Medulla oblongata (tissue), 1 donor: Measurements from ENCODE around the gene BRF1.

Source experiments
- DNase-seq: peaks from one replicate; pipeline ENCODE4 v3.0.0-alpha.2; 2015; ENCODE audit errors: extremely low spot score

BRF1 gene

GRCh38 chr14:105209091-105209490 is 91.7 kb downstream of the BRF1 start:
- DNase-seq, result no peak

GRCh38 chr14:105208738-105209075 is 92.1 kb downstream of the BRF1 start:
- DNase-seq, result no peak

GRCh38 chr14:105207996-105208737 is 92.6 kb downstream of the BRF1 start:
- no peak for DNase-seq

DNA sequence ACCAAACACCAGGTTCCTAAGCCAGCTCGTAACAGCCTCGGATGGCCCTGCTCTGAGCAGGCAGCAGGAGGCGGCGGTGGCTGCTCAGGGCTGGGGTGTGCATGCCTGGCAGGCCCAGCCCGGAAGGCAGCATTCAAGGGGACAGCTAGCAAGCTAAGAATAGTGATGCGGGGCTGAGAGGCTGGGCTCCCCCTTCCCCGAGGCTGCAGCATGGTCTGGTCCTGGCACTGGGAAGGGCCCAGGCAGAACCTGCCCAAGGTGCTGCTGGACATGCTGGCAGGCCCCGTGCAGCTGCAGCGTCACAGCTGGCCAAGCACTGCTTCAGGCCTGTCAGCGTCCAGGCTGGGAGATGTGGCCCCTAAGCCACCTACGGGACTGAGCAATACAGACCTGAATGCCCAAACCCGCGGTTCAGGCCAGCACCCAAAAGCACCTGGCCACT is 93.3 kb downstream of the BRF1 start:
- DNase-seq, result no peak

- DNase-seq, result no peak
Observed at GRCh38 chr14:105206873-105207272, 93.9 kb downstream of the BRF1 start.

GRCh38 chr14:105205673-105206208 is 95.1 kb downstream of the BRF1 start:
- DNase-seq, result peak; percentile 31

GRCh38 chr14:105204931-105205672 is 95.7 kb downstream of the BRF1 start:
- no peak for DNase-seq

GRCh38 chr14:105204206-105204930 is 96.4 kb downstream of the BRF1 start:
- peak; percentile 77 for DNase-seq

DNA sequence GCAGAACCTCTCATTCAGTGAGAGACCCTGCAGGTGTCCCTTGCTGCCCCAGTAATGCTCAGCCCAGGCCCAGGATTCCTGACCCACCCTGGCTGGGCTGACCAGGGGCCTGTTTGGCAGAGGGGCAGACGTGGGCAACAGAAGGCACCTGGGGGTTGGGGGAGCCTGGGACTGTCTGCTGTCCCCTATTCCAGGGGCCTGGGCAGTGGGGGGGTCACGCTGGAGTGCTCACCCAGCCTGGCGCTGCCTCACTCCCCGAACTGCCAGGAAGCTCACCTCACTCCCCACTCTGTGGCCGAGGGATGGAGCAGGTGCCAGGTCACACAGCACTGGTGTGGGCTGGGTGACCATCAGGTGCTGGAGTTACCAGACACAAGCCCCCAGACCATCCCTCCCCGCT is 97.1 kb downstream of the BRF1 start:
- DNase-seq, result no peak

GRCh38 chr14:105203057-105203531 is 97.7 kb downstream of the BRF1 start:
- peak; percentile 80 for DNase-seq

GRCh38 chr14:105201925-105202513 is 98.8 kb downstream of the BRF1 start:
- peak; percentile 33 for DNase-seq

DNA sequence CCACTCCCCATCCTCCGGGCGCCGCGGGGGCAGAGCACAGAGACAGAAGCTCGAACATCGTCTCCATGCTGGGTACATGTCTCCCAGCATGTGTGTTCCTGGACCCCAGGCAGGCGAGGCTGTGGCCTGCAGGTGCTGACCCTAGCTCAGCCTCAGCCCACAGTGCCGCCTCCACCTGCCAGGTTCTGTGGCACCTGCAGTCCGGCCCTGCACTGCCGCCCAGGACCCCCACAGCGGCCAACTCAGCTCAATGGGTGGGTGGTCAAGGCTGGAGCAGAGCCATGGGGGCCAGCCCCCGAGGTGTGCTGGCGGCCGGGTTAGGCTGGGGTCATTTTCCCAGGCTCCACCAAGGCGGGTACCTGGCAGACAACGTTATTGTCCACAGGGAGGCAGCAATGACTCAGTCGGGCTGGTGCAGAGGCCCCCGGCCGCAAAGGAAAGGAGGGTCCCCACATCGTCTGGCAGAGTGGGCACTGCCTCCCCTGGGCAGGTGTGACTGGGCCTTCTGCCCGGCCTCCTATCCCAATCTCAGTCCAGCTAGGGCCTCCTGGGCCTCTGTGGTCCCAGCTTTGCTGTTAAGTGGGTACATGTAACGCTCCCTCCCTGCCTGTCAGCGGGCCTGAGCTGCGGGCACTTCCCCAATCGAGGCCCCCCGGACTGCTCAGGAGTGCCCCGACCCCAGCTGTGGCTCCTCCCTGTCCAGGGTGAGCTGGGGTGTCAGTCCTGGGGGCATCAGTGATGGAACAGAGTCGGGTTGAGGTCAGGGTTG is 99.5 kb downstream of the BRF1 start:
- no peak for DNase-seq

GRCh38 chr14:105200641-105201040 is 100.2 kb downstream of the BRF1 start:
- DNase-seq, result no peak

GRCh38 chr14:105200074-105200473 is 100.7 kb downstream of the BRF1 start:
- DNase-seq, result no peak

- DNase-seq, result no peak
Observed at GRCh38 chr14:105199093-105199492, 101.7 kb downstream of the BRF1 start.

- no peak for DNase-seq
Observed at GRCh38 chr14:105198588-105198987, 102.2 kb downstream of the BRF1 start.

DNA sequence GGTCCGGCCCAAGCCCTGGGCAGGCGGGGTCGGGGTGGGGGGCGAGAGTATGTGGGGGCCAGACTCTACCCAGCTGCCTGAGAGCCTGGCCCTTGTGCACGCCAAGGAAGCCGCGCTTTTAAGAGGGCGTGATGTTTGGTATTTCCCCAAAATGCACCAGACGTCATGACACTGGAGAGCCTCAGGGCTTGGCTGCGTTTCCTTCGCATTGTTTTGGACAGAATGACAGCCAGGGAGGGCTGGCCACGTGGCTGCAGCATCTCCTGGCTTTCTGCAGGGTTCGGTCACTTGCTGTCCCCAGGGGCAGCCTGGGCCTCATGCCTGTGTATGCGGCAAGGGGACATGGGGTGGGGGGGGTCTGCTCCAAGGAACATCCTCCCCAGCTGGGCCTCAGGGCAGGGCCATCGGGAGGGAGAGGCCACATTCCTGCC is 103.6 kb downstream of the BRF1 start:
- DNase-seq, result peak; percentile 48

- no peak for DNase-seq
Observed at GRCh38 chr14:105196265-105196960, 104.4 kb downstream of the BRF1 start.

DNA sequence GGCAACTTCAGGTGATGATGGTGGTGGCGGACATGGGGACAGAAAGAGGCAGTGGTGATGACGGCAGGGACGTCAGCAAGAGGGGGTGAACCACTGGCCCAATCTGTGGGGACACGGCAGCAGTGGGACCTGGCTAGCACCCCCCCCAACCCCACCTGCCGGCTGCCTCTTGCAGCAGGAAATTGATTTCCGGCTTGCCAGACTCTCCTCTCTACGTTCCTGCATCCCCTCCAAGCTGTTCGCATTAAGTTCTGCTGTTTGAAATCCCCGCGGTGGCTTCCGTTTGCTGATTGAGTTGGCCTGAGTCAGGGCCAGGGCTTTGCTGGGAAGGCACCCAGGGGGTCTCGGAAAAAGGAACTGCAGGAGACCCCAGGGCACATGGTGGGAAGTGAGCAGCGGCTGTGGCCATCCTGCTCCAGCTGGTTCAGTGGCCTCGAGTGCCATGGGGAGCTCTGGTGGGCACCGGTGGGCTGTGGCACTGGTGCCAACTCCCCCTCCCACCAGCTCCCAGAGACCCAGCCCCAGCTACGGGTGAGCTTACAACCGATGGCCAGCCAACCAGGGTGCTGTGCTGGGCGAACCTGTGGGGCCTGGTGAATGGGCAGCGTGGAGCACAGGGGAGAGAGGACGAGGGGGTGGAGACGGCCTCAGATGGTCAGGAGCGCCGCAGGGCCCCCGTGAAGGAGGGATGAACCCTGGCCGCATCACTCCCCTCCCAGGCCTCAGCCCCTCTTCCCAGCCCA is 105.1 kb downstream of the BRF1 start:
- no peak for DNase-seq

- DNase-seq, result no peak
Observed at GRCh38 chr14:105195051-105195450, 105.8 kb downstream of the BRF1 start.
